Mucosa of descending colon (tissue), 3 donors: ENCODE measurements around the gene DIO1. TPM values are rescaled to one million over a fixed set of nuclear protein-coding genes. Genes with fewer than 3 reads are reported as not detected.

Source experiments
- ATAC-seq: fragments of 200-7000 bp; cut with Tn5 transposase; one replicate; pipeline ENCODE4 v1.9.1; 2020; ENCODE audit warnings: mild to moderate bottlenecking, moderate library complexity
- DNase-seq, 3 donors: peaks; one replicate each; pipeline ENCODE4 v3.0.0-alpha.2; 2020
- H3K36me3 ChIP-seq: fragments of 200-600 bp; one replicate; pipeline ENCODE4 v1.8.0; 2021; ENCODE audit warnings: low read depth, mild to moderate bottlenecking
- H3K4me1 ChIP-seq: fragments of 200-600 bp; one replicate; pipeline ENCODE4 v1.8.0; 2021; ENCODE audit warnings: low read depth, mild to moderate bottlenecking
- H3K4me3 ChIP-seq: fragments of 200-600 bp; one replicate; pipeline ENCODE4 v1.8.0; 2021; ENCODE audit warnings: mild to moderate bottlenecking
- H3K9me3 ChIP-seq: fragments of 200-600 bp; one replicate; pipeline ENCODE4 v1.8.0; 2021; ENCODE audit warnings: mild to moderate bottlenecking
- CTCF ChIP-seq: fragments of 200-600 bp; IDR thresholded peaks from one replicate; pipeline ENCODE4 v1.8.0; 2022; ENCODE audit warnings: antibody characterized with exemption, mild to moderate bottlenecking
- intact Hi-C, 2 donors: fragments of 100-400 bp; cut with DNase I in 1 of 2; cut with micrococcal nuclease in 1 of 2; formaldehyde crosslinking; loops; one replicate each; pipeline versions ENCODE4 v1.11.0 to v1.11.1; 2022; cut with DNase I, micrococcal nuclease
- total RNA-seq, 3 donors: library from RNA; stranded (reverse); fragmentation: NEBNext Ultra II Directional in 2 of 3; extraction: Animal tissue kit (Norgen Biotek cat#: 25700) in 2 of 3; gene quantifications; one replicate each; pipeline versions ENCODE4 v1.2.1 to v1.2.4, GENCODE V29; 2021 to 2023
- donor health status: DM: no; HTN: no; CAD: no; lungs with moderate emphysema.
- donor health status: DM: no; HTN: no; CAD: no.
- donor health status: DM: no; HTN: yes; CAD: no.

The DIO1 gene
- total RNA-seq, 3 donors from 2014 or later = not detected

- DNase-seq = no peak
- ATAC-seq = no peak
- H3K4me3 ChIP-seq = no peak overlapping the region
- no peaks in the 10 kb centered on the region for H3K9me3 ChIP-seq
- TF ChIP-seq CTCF = no peak
- no peaks in the 10 kb centered on the region for H3K36me3 ChIP-seq
- intact Hi-C loops = no loop called here
- H3K4me1 ChIP-seq = no peaks in the 10 kb centered on the region
These were observed 12.1 kb downstream of the DIO1 start for GRCh38 chr1:53906121-53906520.

- Histone ChIP-seq H3K4me3 (no peak overlapping the region), H3K4me1 (no peaks in the 10 kb centered on the region), H3K9me3 (no peaks in the 10 kb centered on the region), H3K36me3 (no peaks in the 10 kb centered on the region)
- no peak for DNase-seq
- intact Hi-C loops = no loop called here
- no peak for TF ChIP-seq CTCF
- ATAC-seq = no peak
These were observed 16.0 kb downstream of the DIO1 start for GRCh38 chr1:53909946-53910345.

GRCh38 chr1:53911442-53911841 lies 17.5 kb downstream of the DIO1 start:
- no peak for ATAC-seq
- TF ChIP-seq CTCF = no peak
- H3K9me3 ChIP-seq = no peaks in the 10 kb centered on the region
- intact Hi-C loops = no loop called here
- no peaks in the 10 kb centered on the region for H3K36me3 ChIP-seq
- no peaks in the 10 kb centered on the region for H3K4me1 ChIP-seq
- DNase-seq = no peak
- no peak overlapping the region for H3K4me3 ChIP-seq

- H3K4me1 ChIP-seq = no peaks in the 10 kb centered on the region
- H3K4me3 ChIP-seq = no peak overlapping the region
- ATAC-seq = peak; percentile 51
- intact Hi-C loops = no loop called here
- H3K9me3 ChIP-seq = no peaks in the 10 kb centered on the region
- no peak for DNase-seq
- no peaks in the 10 kb centered on the region for H3K36me3 ChIP-seq
- TF ChIP-seq CTCF = no peak
These were observed 19.5 kb downstream of the DIO1 start for GRCh38 chr1:53913352-53914033.

- no peak for TF ChIP-seq CTCF
- ATAC-seq (no peak), DNase-seq (no peak)
- intact Hi-C loops = no loop called here
- no peaks in the 10 kb centered on the region for H3K36me3 ChIP-seq
- no peaks in the 10 kb centered on the region for H3K9me3 ChIP-seq
- H3K4me1 ChIP-seq = no peaks in the 10 kb centered on the region
- no peak overlapping the region for H3K4me3 ChIP-seq
These were observed 24.4 kb downstream of the DIO1 start for GRCh38 chr1:53918343-53918742.

- no peaks in the 10 kb centered on the region for H3K9me3 ChIP-seq
- H3K4me1 ChIP-seq = no peaks in the 10 kb centered on the region
- no peaks in the 10 kb centered on the region for H3K36me3 ChIP-seq
- DNase-seq (no peak), ATAC-seq (no peak)
- TF ChIP-seq CTCF = no peak
- intact Hi-C loops = no loop called here
- H3K4me3 ChIP-seq = no peak overlapping the region
These were observed 25.7 kb downstream of the DIO1 start for GRCh38 chr1:53919675-53920066.
